Peyer's patch (tissue), 4 donors: ENCODE measurements around the gene SPRR3. TPM values are rescaled to one million over a fixed set of nuclear protein-coding genes. Genes with fewer than 3 reads are reported as not detected.
"Not testable (repeated sequence)": the region's sequence is repeated elsewhere in the genome, so short reads cannot be mapped to it uniquely, and the experiment has no call there.

Experiments used
- DNase-seq, 3 donors: peaks; one replicate each; pipeline ENCODE4 v3.0.0-alpha.2; 2017 to 2019
- H3K27ac ChIP-seq, 4 donors: fragments of 200-600 bp; sonication (generic); one replicate each; pipeline ENCODE4 v1.5.1; 2016 to 2019
- H3K27me3 ChIP-seq, 2 donors: fragments of 200-600 bp; sonication (generic); one replicate each; pipeline ENCODE4 v1.5.1; 2019
- H3K36me3 ChIP-seq, 3 donors: fragments of 200-600 bp; sonication (generic); one replicate each; pipeline ENCODE4 v1.5.1; 2016 to 2019
- H3K4me1 ChIP-seq, 4 donors: fragments of 200-600 bp; sonication (generic); one replicate each; pipeline ENCODE4 v1.5.1; 2016 to 2019
- H3K4me3 ChIP-seq, 4 donors: fragments of 200-600 bp; sonication (generic); 1 replicate in 3 of 4; 2 replicates in 1 of 4; pipeline ENCODE4 v1.5.1; 2016 to 2019; ENCODE audit warnings: mild to moderate bottlenecking in 1 of 4
- H3K9me3 ChIP-seq, 4 donors: fragments of 200-600 bp; sonication (generic); one replicate each; pipeline ENCODE4 v1.5.1; 2016 to 2019; ENCODE audit warnings: mild to moderate bottlenecking in 1 of 4
- POLR2A ChIP-seq, 2 donors: fragments of 450-650 bp; IDR thresholded peaks; one replicate each; pipeline ENCODE4 v1.5.1; 2017; ENCODE audit warnings: antibody characterized with exemption in 2 of 2, mild to moderate bottlenecking in 2 of 2, moderate library complexity in 2 of 2
- total RNA-seq, 4 donors: library from RNA; depleted of rRNA; stranded (reverse); fragments of >200 nt; gene quantifications; one replicate each; pipeline ENCODE4 v1.1.0, GENCODE V29; 2016
- TF ChIP-seq, protein P1 (sequence below), 6 experiments: fragments of 450-650 bp in 4 of 6; fragments of 200-600 bp in 2 of 6; sonication (generic) in 1 of 6; IDR thresholded peaks; one replicate each; pipeline ENCODE4 v1.5.1; 2017 to 2019; ENCODE audit warnings: antibody characterized with exemption in 6 of 6, mild to moderate bottlenecking in 3 of 6, moderate library complexity in 1 of 6

Gene SPRR3
- total RNA-seq, 4 donors from 2014 or later, result 4.4 TPM; not detected in 3

DNA sequence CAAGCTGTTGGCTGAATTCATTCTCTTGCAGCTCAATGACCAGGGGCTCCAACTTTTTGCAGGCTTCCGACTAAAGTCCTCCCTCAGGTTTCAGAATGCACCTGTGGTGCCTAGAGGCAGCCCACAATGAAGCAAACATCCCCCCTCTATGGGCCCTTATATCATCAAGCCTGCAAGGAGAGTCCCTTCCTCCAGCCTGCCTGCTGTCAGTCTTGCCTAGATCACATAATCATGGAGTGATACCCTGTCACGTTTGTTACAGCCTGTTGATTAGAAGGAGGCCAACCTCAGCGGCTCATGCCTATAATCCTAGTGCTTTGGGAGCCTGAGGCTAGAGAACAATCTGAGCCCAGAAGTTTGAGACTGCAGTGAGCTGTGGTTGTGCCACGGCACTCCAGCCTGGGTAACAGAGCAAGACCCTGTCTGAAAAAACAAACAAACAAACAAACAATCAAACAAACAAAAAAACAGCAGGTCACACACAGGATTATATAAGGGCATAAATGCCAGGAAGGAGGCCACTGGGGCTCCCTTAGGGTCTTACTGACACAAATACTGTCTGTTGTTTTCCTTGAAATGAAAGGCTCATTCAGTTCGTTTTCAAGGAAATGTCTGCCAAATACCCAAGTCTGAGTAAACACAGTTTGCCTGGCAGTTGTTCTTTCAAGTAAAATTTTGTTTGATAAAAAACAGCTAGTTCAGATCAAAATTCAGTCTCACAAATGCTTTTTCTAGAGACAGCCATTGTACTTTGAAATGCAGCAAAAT, 4.7 kb upstream of the SPRR3 start:
- no peak overlapping the region for H3K4me3 ChIP-seq
- H3K27me3 ChIP-seq, result no peaks in the 10 kb centered on the region
- no peaks in the 10 kb centered on the region for H3K36me3 ChIP-seq
- no peaks in the 10 kb centered on the region for H3K4me1 ChIP-seq
- DNase-seq, result no peak
- no peak for TF ChIP-seq POLR2A (IDR thresholded peaks at IDR 0.05)
- TF ChIP-seq, protein P1, sequence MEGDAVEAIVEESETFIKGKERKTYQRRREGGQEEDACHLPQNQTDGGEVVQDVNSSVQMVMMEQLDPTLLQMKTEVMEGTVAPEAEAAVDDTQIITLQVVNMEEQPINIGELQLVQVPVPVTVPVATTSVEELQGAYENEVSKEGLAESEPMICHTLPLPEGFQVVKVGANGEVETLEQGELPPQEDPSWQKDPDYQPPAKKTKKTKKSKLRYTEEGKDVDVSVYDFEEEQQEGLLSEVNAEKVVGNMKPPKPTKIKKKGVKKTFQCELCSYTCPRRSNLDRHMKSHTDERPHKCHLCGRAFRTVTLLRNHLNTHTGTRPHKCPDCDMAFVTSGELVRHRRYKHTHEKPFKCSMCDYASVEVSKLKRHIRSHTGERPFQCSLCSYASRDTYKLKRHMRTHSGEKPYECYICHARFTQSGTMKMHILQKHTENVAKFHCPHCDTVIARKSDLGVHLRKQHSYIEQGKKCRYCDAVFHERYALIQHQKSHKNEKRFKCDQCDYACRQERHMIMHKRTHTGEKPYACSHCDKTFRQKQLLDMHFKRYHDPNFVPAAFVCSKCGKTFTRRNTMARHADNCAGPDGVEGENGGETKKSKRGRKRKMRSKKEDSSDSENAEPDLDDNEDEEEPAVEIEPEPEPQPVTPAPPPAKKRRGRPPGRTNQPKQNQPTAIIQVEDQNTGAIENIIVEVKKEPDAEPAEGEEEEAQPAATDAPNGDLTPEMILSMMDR (IDR thresholded peaks at IDR 0.05), result no peak
- H3K9me3 ChIP-seq, result no peaks in the 10 kb centered on the region
- no peak overlapping the region for H3K27ac ChIP-seq

GRCh38 chr1:152997901-152998300, 3.6 kb upstream of the SPRR3 start:
- no peak for TF ChIP-seq POLR2A (IDR thresholded peaks at IDR 0.05)
- TF ChIP-seq, protein P1 (IDR thresholded peaks at IDR 0.05), result no peak
- no peaks in the 10 kb centered on the region for H3K27me3 ChIP-seq
- no peaks in the 10 kb centered on the region for H3K4me1 ChIP-seq
- no peak overlapping the region for H3K27ac ChIP-seq
- H3K36me3 ChIP-seq, result no peaks in the 10 kb centered on the region
- no peak for DNase-seq
- H3K9me3 ChIP-seq, result no peaks in the 10 kb centered on the region
- H3K4me3 ChIP-seq, result no peak overlapping the region

DNA sequence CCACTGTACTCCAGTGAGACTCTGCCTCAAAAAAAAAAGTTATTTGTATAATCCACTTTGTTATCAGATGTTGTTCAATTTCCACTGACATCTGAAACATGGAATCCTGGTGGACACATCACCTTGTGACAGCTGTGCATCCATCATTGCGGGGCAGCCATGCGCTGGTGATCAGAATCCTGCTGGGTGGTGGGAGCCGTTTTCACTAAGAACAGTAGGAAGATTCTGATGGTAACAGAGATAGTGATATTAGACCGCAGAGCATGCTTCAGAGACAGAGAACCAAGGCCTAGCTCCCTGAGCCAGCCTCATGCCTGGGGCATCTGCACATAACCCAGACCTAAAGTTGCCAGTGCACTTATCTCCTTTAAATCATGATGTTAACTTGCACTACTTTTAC, 3.1 kb upstream of the SPRR3 start:
- Histone ChIP-seq H3K9me3 (no peaks in the 10 kb centered on the region), H3K4me1 (no peaks in the 10 kb centered on the region), H3K4me3 (no peak overlapping the region), H3K27me3 (no peaks in the 10 kb centered on the region), H3K27ac (no peak overlapping the region), H3K36me3 (no peaks in the 10 kb centered on the region)
- no peak for DNase-seq
- TF ChIP-seq, protein P1 (IDR thresholded peaks at IDR 0.05), result no peak
- no peak for TF ChIP-seq POLR2A (IDR thresholded peaks at IDR 0.05)

- Histone ChIP-seq H3K27ac (no peak overlapping the region), H3K36me3 (no peaks in the 10 kb centered on the region), H3K4me1 (no peaks in the 10 kb centered on the region), H3K27me3 (no peaks in the 10 kb centered on the region), H3K4me3 (no peak overlapping the region), H3K9me3 (no peaks in the 10 kb centered on the region)
- DNase-seq, result no peak
- TF ChIP-seq, protein P1 (IDR thresholded peaks at IDR 0.05), result no peak
- no peak for TF ChIP-seq POLR2A (IDR thresholded peaks at IDR 0.05)
These were observed 1.7 kb upstream of the SPRR3 start for GRCh38 chr1:152999818-153000217.

- Histone ChIP-seq H3K27ac (no peak overlapping the region), H3K4me3 (no peak overlapping the region), H3K27me3 (no peaks in the 10 kb centered on the region)
These were observed 1.3 kb upstream of the SPRR3 start for GRCh38 chr1:153000294-153000693.

GRCh38 chr1:153011235-153011758, 9.7 kb downstream of the SPRR3 start:
- not testable (repeated sequence) for H3K27ac ChIP-seq, H3K36me3 ChIP-seq, H3K4me3 ChIP-seq, DNase-seq, H3K27me3 ChIP-seq, H3K9me3 ChIP-seq, H3K4me1 ChIP-seq

More at GRCh38 chr1:153000294-153000693, 1.3 kb upstream of the SPRR3 start:
- TF ChIP-seq, protein P1 (IDR thresholded peaks at IDR 0.05), result no peak
- no peak for TF ChIP-seq POLR2A (IDR thresholded peaks at IDR 0.05)
- no peak for DNase-seq
- no peaks in the 10 kb centered on the region for H3K4me1 ChIP-seq
- no peaks in the 10 kb centered on the region for H3K9me3 ChIP-seq
- H3K36me3 ChIP-seq, result no peaks in the 10 kb centered on the region

GRCh38 chr1:153021829-153022228, 20.3 kb downstream of the SPRR3 start:
- not testable (repeated sequence) for H3K4me3 ChIP-seq, H3K36me3 ChIP-seq, H3K4me1 ChIP-seq, H3K27me3 ChIP-seq, H3K27ac ChIP-seq, DNase-seq, H3K9me3 ChIP-seq

GRCh38 chr1:153022340-153022739, 20.8 kb downstream of the SPRR3 start:
- not testable (repeated sequence) for DNase-seq, H3K4me1 ChIP-seq, H3K27me3 ChIP-seq, H3K27ac ChIP-seq, H3K9me3 ChIP-seq, H3K36me3 ChIP-seq, H3K4me3 ChIP-seq
